Activated CD4-positive, CD25-positive, alpha-beta regulatory T cell treated with anti-CD3 and anti-CD28 coated beads, Interleukin-2, amount 50 U/mL, for 16 hours (primary cell): ENCODE results near the gene SPATA1.
"Not testable (repeated sequence)": the region's sequence is repeated elsewhere in the genome, so short reads cannot be mapped to it uniquely, and the experiment has no call there.

Experiments used
- DNase-seq: peaks from one replicate; pipeline ENCODE4 v3.0.0-alpha.2; 2020; ENCODE audit warnings: low read depth, low spot score

Gene SPATA1

GRCh38 chr1:84506002-84506728, at the start of gene SPATA1, which contains the start of gene GNG5:
Gene SPATA1, plus strand, starts transcription at chr1:84506386. Its CDS starts 9,974 bp downstream, at chr1:84516360.
Gene GNG5, minus strand, starts transcription at chr1:84506581. Its CDS starts 490 bp downstream, at chr1:84506091.
- DNase-seq = peak; percentile 90

DNA sequence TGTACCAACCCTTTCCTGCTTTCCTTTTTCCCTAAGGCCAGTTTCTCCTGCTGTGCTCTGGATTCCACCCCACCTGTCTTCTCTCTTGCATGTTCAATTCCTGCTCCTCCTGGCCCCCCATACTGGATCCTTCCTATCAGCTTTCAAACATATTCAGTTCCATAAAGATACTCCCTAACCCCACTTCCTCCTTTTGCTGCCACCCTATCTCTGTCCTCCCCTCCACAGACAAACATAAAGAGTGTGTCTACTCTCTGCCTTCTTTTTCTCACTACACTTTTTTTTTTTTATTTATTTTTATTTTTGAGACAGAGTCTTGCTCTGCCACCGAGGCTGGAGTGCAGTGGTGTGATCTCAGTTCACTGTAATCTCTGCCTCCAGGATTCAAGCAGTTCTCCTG, 44.1 kb upstream of the SPATA1 start:
- DNase-seq = no peak

DNA sequence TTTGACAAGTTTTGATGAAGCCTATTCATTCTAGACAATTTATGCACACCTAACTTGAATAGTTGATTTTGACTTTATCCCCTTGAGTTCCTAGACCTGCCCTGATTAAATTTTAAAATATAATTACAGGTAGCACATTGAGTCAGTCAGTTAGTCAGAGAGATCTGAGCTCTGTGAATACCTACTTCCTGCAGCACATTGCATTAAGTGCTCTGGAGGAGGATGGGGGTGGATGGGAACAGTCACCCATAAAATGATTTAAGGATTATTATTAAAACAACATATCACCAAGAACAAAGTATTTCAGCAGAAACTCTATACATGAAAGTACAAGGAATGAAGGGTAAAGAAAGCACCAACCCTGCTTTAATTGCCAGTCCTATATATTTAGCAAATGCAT, 38.9 kb upstream of the SPATA1 start:
- no peak for DNase-seq

DNA sequence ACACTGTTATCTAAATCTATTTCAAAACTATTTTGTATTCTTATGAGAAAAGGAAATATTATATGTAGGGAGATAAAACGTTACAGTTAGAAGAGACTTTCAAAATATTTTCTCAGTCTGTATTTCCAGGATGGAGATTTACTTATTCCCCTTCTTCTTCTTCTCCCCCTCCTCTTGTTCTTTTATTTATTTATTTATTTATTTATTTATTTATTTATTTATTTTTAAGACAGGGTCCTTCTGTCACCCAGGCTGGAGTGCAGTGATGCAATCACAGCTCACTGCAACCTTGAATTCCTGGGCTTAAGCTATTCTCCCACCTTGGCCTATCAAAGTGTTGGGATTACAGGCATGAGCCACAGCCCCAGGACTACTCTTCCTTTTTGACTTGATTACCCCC, 30.0 kb upstream of the SPATA1 start:
- no peak for DNase-seq

- peak; percentile 52 for DNase-seq
These were observed 27.0 kb upstream of the SPATA1 start, which contains the start of gene RPF1 for GRCh38 chr1:84478876-84479868. Gene RPF1, plus strand, starts transcription at chr1:84479266. Its CDS starts 16 bp downstream, at chr1:84479282.

DNA sequence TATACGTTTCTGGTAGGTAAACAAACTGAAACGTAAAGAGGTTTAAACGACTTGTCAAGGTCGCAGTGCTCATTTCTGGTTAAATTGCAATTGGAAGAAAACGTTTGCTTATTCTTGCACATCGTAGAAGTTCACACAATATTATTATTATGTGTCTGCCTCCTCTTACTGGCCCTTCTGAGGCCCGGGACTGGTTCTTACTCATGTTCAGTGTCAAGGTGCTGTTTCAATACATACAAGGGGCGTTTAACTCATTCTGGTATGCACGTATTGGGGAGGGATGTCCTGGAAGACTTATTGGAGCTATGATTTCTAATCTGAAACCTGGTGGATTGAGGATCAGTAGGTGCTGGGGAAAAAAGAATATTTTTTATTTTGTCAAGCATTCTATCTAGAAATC, 26.2 kb upstream of the SPATA1 start:
- DNase-seq = no peak

GRCh38 chr1:84480650-84481049, 25.5 kb upstream of the SPATA1 start:
- no peak for DNase-seq

- no peak for DNase-seq
These were observed 24.9 kb upstream of the SPATA1 start for GRCh38 chr1:84481317-84481716.

- no peak for DNase-seq
These were observed 18.1 kb upstream of the SPATA1 start for GRCh38 chr1:84488107-84488506.

GRCh38 chr1:84489766-84490165, 16.4 kb upstream of the SPATA1 start:
- no peak for DNase-seq

- DNase-seq = no peak
These were observed 13.5 kb upstream of the SPATA1 start for GRCh38 chr1:84492726-84493125.

- DNase-seq = no peak
These were observed 12.4 kb upstream of the SPATA1 start for GRCh38 chr1:84493747-84494146.

- no peak for DNase-seq
These were observed 9.7 kb upstream of the SPATA1 start for GRCh38 chr1:84496498-84496897.

DNA sequence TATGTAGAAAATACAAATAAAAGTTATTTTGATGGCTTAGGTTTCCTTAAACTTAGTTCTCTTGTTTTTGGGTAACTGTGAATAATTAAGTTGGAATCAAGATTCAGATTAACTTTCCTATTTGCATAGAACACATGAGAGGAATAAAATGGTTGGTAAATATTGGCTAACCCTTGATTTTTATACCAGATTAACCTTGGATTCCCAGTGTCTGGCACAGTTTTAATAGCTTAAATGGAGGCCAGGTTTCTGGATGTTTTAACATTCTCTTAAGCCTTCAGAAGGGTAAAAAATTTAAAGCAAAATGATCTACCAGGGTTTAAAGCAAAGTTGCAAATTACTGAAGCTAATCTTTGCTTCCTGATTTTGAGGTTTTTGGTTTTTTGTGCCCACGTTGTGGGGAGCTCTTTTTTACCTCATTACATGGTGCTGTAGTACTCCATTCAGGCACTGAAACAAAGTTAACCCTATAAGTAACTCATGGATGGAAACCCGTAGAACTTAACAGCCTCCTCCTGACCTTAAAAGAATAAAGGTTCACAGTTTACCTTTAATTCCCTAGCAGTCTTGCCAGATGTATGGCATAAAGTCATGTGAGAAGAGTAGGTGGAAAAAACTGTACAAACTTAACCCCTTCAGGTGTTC, 8.4 kb upstream of the SPATA1 start:
- DNase-seq = no peak

- DNase-seq = no peak
These were observed 3.3 kb upstream of the SPATA1 start for GRCh38 chr1:84502927-84503326.

GRCh38 chr1:84504580-84505492, 1.4 kb upstream of the SPATA1 start:
- no peak for DNase-seq

GRCh38 chr1:84505493-84506001, 639 bp upstream of the SPATA1 start:
- peak; percentile 1 for DNase-seq

GRCh38 chr1:84506729-84507453, 705 bp downstream of the SPATA1 start:
- DNase-seq = no peak

GRCh38 chr1:84507887-84508286, 1.7 kb downstream of the SPATA1 start:
- DNase-seq = not testable (repeated sequence)

- no peak for DNase-seq
These were observed 2.3 kb downstream of the SPATA1 start for GRCh38 chr1:84508510-84508909.
